Activated CD4-positive, alpha-beta T cell treated with anti-CD3 and anti-CD28 coated beads, Interleukin-2, amount 50 U/mL, for 1 hour (primary cell): ENCODE results near the gene DCHS1.

Experiments used
- DNase-seq: peaks from one replicate; pipeline ENCODE4 v3.0.0-alpha.2; 2020

Gene DCHS1

GRCh38 chr11:6673523-6674218 is 18.1 kb upstream of the DCHS1 start:
- DNase-seq = no peak

GRCh38 chr11:6671991-6672390 is 16.4 kb upstream of the DCHS1 start:
- DNase-seq = no peak

- no peak for DNase-seq
Measured at GRCh38 chr11:6670202-6670830, 14.7 kb upstream of the DCHS1 start.

GRCh38 chr11:6667733-6668374 is 12.2 kb upstream of the DCHS1 start:
- no peak for DNase-seq

- DNase-seq = no peak
Measured at GRCh38 chr11:6666302-6667183, 10.9 kb upstream of the DCHS1 start.

- DNase-seq = no peak
Measured at GRCh38 chr11:6664551-6664950, 8.9 kb upstream of the DCHS1 start.

- no peak for DNase-seq
Measured at GRCh38 chr11:6663794-6664469, 8.3 kb upstream of the DCHS1 start.

- no peak for DNase-seq
Measured at GRCh38 chr11:6660712-6661111, 5.1 kb upstream of the DCHS1 start.

GRCh38 chr11:6658647-6659046 is 3.0 kb upstream of the DCHS1 start:
- DNase-seq = no peak

- DNase-seq = no peak
Measured at GRCh38 chr11:6657346-6657745, 1.7 kb upstream of the DCHS1 start.

- no peak for DNase-seq
Measured at GRCh38 chr11:6656936-6657335, 1.3 kb upstream of the DCHS1 start.

- no peak for DNase-seq
Measured at GRCh38 chr11:6656584-6656915, 941 bp upstream of the DCHS1 start.

- DNase-seq = peak; percentile 26
Measured at GRCh38 chr11:6655020-6655789, 404 bp downstream of the DCHS1 start.

- no peak for DNase-seq
Measured at GRCh38 chr11:6654281-6655019, 1.2 kb downstream of the DCHS1 start.

GRCh38 chr11:6653656-6654055 is 2.0 kb downstream of the DCHS1 start:
- DNase-seq = no peak

- no peak for DNase-seq
Measured at GRCh38 chr11:6653097-6653496, 2.5 kb downstream of the DCHS1 start.

- DNase-seq = no peak
Measured at GRCh38 chr11:6652182-6652581, 3.4 kb downstream of the DCHS1 start.

GRCh38 chr11:6650980-6651379 is 4.6 kb downstream of the DCHS1 start:
- DNase-seq = no peak

GRCh38 chr11:6650104-6650503 is 5.5 kb downstream of the DCHS1 start:
- no peak for DNase-seq

- DNase-seq = no peak
Measured at GRCh38 chr11:6648501-6648900, 7.1 kb downstream of the DCHS1 start.

GRCh38 chr11:6647836-6648235 is 7.8 kb downstream of the DCHS1 start:
- no peak for DNase-seq
